HepG2 (cell line): ENCODE measurements around the gene RTN1. TPM values are rescaled to one million over a fixed set of nuclear protein-coding genes. Genes with fewer than 3 reads are reported as not detected.

Experiments
- microRNA-seq: library from miRNA; unstranded; fragments of <30 nt; microRNA quantifications from one replicate; pipeline ENCODE4, GENCODE V29; 2020
- polyA plus RNA-seq, 8 experiments: library from polyadenylated mRNA; depleted of rRNA in 3 of 8; stranded (reverse) in 7 of 8; unstranded in 1 of 8; fragments of >200 nt; fragmentation: Illumina TruSeq in 4 of 8; extraction: Trizol in 4 of 8; gene quantifications; 2 replicates each; pipeline versions ENCODE4 v1.2.1 to v1.2.3, GENCODE V29; 2011 to 2016; ENCODE audit warnings: low read depth in 4 of 8, missing spikeins in 1 of 8, mixed read lengths in 1 of 8; ENCODE audit not compliant: insufficient read depth in 1 of 8
- small RNA-seq, 3 experiments: library from RNA; depleted of rRNA; stranded (forward); fragments of <200 nt; gene quantifications; one replicate each; pipeline ENCODE3, GENCODE V24; 2012; ENCODE audit warnings: low read depth in 2 of 3, low replicate concordance in 1 of 3; ENCODE audit not compliant: insufficient read length in 3 of 3, insufficient read depth in 2 of 3
- total RNA-seq, 5 experiments: library from RNA; depleted of rRNA; stranded (reverse); fragments of >200 nt; fragmentation: Illumina TruSeq; extraction: Trizol; gene quantifications; 2 replicates each; pipeline ENCODE4 v1.2.3, GENCODE V29; 2016; ENCODE audit warnings: low read depth in 1 of 5

RTN1 gene
- total and polyA plus RNA-seq, 2 of the 13 experiments (the other 11 are each of a cell fraction or from before 2014, with no cell fraction given), result 0.04 to 0.18 TPM

Small RNA genes lying within 50 kb of the gene (microRNA-seq; reads per million reads assigned to microRNA genes)
- not detected for gene MIR5586

Small RNA genes lying within 50 kb of the gene (small RNA-seq; reads per million reads assigned to genes)
- gene MIR5586, result 0 to 1.3 (median 0) reads per million in 3 experiments

Other genes starting within 250 kb of the RTN1 start
- gene LRRC9, start 49.4 kb upstream of the RTN1 start, total RNA-seq (2016; rRNA removed; fragmentation: Illumina TruSeq; extraction: Trizol), result 0.18 and 0.62 TPM in 2 replicates
- gene LRRC9, start 49.4 kb upstream of the RTN1 start, polyA plus RNA-seq (2011; rRNA removed), result 0.08 and 0.21 TPM in 2 replicates
- 30.0 and 43.0 TPM in 2 replicates for gene PCNX4, start 221.1 kb upstream of the RTN1 start, total RNA-seq (2016; rRNA removed; fragmentation: Illumina TruSeq; extraction: Trizol)
- gene PCNX4, start 221.1 kb upstream of the RTN1 start, polyA plus RNA-seq (2011; rRNA removed), result 21.0 and 28.6 TPM in 2 replicates